ENCODE data around the gene TP73. TPM values are rescaled to one million over a fixed set of nuclear protein-coding genes. Genes with fewer than 3 reads are reported as not detected.
A peak's percentile ranks its signal among the peaks of the same experiment; 100 is the strongest.

Gene TP73
- total RNA-seq, 1 donor from 2014 or later: 0.05 TPM

DNA sequence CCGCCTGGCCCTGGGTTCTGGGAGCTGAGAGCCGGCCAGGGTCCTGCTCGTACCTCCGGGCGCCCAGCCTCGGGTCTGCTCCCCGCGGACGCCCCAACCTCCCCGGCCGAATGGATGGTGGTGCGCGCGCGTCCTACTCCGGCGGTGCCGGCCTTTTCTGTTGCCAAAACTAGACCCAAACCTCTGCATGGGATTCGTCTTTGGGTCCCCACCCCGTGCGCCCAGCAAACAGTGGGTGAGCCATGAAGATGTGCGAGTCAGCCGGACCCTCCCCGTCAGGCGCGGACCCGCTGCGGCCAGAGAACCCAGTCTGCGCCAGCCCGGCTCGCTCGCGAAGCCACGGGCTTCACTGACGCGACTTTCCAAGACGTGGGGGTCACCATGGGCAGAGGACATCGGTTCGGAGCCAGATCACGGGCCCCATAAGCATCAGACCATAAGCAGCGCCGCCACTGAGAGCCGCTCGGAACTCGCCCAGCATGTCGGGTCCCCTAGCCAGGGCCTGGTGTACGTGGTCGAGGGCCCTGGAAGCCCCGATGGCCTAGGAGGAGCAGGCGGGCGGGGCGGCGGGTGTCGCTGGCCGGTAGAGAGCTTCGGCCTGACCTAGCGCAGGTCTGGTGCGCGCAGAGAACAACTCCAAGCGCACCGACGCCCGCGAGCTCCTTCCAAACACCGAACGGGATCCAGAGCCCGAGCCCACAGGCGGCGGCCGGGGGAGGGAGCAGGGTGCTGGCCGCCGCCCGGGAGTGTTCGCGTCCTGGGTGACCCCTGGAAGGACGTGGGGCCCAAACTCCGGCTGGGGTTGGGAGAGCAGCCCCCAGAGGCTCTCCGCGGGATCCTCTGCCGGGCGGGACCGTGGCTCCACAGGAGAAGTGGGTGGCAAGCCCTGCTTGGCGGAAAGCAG is 1.0 kb upstream of the TP73 start:
- peaks cover 36% of the 10 kb centered on the region for H3K27me3 Mint-ChIP-seq (ENCODE audit: low read depth)
- H3K36me3 Mint-ChIP-seq (ENCODE audit: low read depth): peaks cover 5% of the 10 kb centered on the region
- peaks cover 16% of the 10 kb centered on the region for H3K4me1 Mint-ChIP-seq (ENCODE audit: low read depth)
- H3K9me3 Mint-ChIP-seq (ENCODE audit: low read depth): no peaks in the 10 kb centered on the region
- peak; percentile 81 for DNase-seq (ENCODE audit: low spot score)
- peak overlapping the region; percentile 40 for H3K4me3 Mint-ChIP-seq (ENCODE audit: unreplicated experiment)
- TF ChIP-seq, protein P1, sequence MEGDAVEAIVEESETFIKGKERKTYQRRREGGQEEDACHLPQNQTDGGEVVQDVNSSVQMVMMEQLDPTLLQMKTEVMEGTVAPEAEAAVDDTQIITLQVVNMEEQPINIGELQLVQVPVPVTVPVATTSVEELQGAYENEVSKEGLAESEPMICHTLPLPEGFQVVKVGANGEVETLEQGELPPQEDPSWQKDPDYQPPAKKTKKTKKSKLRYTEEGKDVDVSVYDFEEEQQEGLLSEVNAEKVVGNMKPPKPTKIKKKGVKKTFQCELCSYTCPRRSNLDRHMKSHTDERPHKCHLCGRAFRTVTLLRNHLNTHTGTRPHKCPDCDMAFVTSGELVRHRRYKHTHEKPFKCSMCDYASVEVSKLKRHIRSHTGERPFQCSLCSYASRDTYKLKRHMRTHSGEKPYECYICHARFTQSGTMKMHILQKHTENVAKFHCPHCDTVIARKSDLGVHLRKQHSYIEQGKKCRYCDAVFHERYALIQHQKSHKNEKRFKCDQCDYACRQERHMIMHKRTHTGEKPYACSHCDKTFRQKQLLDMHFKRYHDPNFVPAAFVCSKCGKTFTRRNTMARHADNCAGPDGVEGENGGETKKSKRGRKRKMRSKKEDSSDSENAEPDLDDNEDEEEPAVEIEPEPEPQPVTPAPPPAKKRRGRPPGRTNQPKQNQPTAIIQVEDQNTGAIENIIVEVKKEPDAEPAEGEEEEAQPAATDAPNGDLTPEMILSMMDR (IDR thresholded peaks at IDR 0.05): no peak
- H3K27ac Mint-ChIP-seq (ENCODE audit: unreplicated experiment): no peak overlapping the region

DNA sequence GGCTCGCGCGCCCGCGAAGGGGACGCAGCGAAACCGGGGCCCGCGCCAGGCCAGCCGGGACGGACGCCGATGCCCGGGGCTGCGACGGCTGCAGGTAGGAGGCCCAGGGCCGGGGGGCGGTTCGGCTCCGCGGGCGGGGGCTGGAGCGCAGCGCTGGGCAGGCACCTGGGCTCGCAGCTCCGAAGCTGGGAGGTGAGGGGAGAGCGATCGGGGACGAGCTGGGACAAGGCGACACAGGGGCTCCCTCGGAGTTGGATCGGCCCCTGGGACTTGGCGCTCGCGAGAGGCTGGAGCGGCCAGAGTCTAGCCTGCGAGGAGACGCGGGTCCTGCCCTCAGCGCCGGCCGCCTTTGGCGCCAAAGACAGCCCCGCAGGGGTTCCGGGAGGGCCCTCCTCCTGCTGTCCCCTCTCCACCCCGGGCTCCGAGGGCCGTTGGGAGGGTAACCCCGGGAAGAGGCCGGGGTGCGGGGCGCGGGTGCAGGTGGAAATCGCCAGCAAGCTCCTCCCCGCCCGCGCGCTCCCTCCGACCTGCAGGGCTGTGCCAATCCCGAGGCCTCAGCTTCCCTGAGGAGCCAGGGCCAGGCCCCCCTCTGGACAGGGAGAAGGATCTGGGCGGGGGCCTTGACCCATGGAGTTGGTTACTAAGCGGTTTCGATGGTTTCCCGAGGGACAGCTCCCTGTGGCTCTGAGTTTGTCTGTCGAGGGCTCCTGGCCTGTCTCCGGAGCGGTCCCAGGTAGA is 401 bp downstream of the TP73 start:
- Mint-ChIP-seq H3K9me3 (ENCODE audit: low read depth) (no peaks in the 10 kb centered on the region), H3K4me3 (ENCODE audit: unreplicated experiment) (peak overlapping the region; percentile 31), H3K4me1 (ENCODE audit: low read depth) (peaks cover 16% of the 10 kb centered on the region), H3K27ac (ENCODE audit: unreplicated experiment) (no peak overlapping the region), H3K36me3 (ENCODE audit: low read depth) (no peaks in the 10 kb centered on the region), H3K27me3 (ENCODE audit: low read depth) (peaks cover 44% of the 10 kb centered on the region)
- TF ChIP-seq, protein P1 (IDR thresholded peaks at IDR 0.05): no peak
- DNase-seq (ENCODE audit: low spot score): peak; percentile 90

DNA sequence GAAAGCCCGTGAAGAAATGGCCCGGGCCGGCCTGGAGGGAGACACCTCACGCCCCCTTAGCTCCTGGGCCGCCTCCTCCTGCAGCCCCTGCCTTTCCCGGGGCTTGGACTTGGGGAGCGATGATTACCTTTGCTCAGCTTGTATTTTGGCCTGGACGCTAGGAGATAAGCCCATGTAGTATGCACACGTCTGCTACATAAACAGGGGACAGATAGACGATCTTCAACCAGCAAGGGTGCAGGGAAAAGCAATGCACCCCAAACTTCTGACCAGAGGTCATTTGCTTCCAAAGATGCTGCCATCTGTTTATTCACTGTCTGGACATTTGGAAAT is 936 bp downstream of the TP73 start:
- Mint-ChIP-seq H3K27me3 (ENCODE audit: low read depth) (peaks cover 49% of the 10 kb centered on the region), H3K4me3 (ENCODE audit: unreplicated experiment) (no peak overlapping the region), H3K36me3 (ENCODE audit: low read depth) (no peaks in the 10 kb centered on the region), H3K9me3 (ENCODE audit: low read depth) (no peaks in the 10 kb centered on the region), H3K4me1 (ENCODE audit: low read depth) (peaks cover 13% of the 10 kb centered on the region), H3K27ac (ENCODE audit: unreplicated experiment) (no peak overlapping the region)
- TF ChIP-seq, protein P1 (IDR thresholded peaks at IDR 0.05): no peak
- DNase-seq (ENCODE audit: low spot score): no peak

DNA sequence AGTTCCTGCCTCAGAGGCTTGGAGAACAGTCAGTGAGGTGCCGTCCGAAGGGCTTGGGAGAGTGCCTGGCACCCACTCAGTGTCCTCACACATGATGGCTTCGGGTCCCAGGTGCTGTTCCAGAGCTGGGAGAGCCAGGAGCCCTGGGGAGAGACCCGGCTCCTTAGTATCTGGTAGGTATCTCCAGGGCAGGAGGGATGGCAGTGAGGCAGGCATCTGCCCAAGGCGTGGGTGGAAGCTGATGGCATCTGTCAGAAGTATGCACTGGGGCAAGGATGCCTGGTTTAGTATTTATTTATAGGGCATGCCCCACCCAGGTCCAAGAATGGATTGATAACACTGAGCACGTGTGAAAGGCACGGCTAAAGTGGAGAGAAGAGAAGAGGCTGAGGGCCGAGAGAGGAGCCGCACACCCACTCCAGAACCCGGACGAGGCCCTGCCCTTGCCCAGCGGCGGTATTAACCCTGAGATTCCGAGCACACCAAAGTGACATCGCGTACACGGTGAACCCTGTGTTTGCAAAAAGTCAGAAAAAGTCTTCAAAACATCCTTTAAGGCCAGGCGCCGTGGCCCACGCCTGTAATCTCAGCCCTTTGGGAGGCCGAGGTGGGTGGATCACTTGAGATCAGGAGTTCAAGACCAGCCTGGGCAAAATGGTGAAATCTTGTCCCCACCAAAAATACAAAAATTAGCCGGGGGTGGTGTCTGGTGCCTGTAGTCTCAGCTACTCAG is 2.4 kb downstream of the TP73 start:
- H3K36me3 Mint-ChIP-seq (ENCODE audit: low read depth): peaks cover 2% of the 10 kb centered on the region
- H3K27me3 Mint-ChIP-seq (ENCODE audit: low read depth): peaks cover 56% of the 10 kb centered on the region
- H3K9me3 Mint-ChIP-seq (ENCODE audit: low read depth): no peaks in the 10 kb centered on the region
- H3K4me1 Mint-ChIP-seq (ENCODE audit: low read depth): peaks cover 3% of the 10 kb centered on the region
- DNase-seq (ENCODE audit: low spot score): peak; percentile 73
- no peak overlapping the region for H3K4me3 Mint-ChIP-seq (ENCODE audit: unreplicated experiment)
- no peak overlapping the region for H3K27ac Mint-ChIP-seq (ENCODE audit: unreplicated experiment)
- TF ChIP-seq, protein P1 (IDR thresholded peaks at IDR 0.05): no peak
